Brain microvascular endothelial cell (primary cell): ENCODE data around the gene CERS2.

Experiments used
- DNase-seq: peaks from one replicate; pipeline ENCODE4 v3.0.0-alpha.2; 2020
- H3K27ac ChIP-seq: fragments of 250-450 bp; sonication (Bioruptor Pico); 2 replicates; pipeline ENCODE4 v1.5.1; 2020; ENCODE audit warnings: mild to moderate bottlenecking, moderate library complexity
- H3K27me3 ChIP-seq: fragments of 250-450 bp; sonication (Bioruptor Pico); replicated peaks from 2 replicates; pipeline ENCODE4 v1.5.1; 2020; ENCODE audit warnings: mild to moderate bottlenecking
- H3K36me3 ChIP-seq: fragments of 250-450 bp; sonication (Bioruptor Pico); replicated peaks from 2 replicates; pipeline ENCODE4 v1.5.1; 2020; ENCODE audit warnings: mild to moderate bottlenecking
- H3K4me3 ChIP-seq: 2 replicates; pipeline ENCODE4 v1.5.1; 2011; ENCODE audit warnings: low read depth, mild to moderate bottlenecking, control low read depth, low read length, moderate library complexity
- in situ Hi-C: cut with HindIII; loops from 2 replicates; pipeline ENCODE4 v1.10.0; 2017; ENCODE audit warnings: low sequenced_read_pairs, low pct_ligation_motif_present
- TF ChIP-seq, protein P1 (sequence below): IDR thresholded peaks from 2 replicates; pipeline ENCODE4 v1.5.1; 2011; ENCODE audit warnings: low read depth, mild to moderate bottlenecking, moderate library complexity, low read length, control low read depth, inconsistent platforms; ENCODE audit errors: missing control alignments

Gene CERS2

DNA sequence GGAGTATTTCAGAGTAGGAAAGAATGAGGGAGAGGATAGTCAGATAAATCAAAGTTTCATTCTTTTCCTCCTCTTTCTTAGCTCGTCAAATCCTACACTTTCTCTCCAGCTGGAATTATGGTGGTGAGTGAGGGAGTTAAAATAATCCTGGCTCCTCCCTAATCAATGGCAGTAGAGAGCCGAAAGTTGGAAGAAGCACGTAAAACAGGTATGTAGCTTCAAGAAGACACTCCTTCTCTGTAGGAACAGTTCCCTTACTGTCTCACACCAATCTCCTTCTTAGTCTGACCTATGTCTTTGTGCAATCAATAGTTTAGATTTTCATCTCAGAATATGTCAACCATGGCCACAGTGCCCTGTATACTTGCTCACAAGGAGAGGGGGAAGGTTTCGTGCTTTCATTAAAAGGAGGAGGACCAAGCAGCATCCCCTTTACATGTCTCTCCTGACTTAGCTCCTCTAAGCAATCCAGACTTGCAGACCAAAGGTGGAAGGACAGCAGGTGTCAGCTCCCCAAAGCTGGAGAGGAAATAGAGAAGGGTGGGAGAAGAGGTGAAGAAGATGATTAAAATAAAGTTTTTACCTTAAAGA, 31.2 kb upstream of the CERS2 start:
- no peak for DNase-seq
- Histone ChIP-seq H3K4me3 (peak overlapping the region; percentile 59), H3K27ac (no peak overlapping the region), H3K36me3 (no peaks in the 10 kb centered on the region), H3K27me3 (no peaks in the 10 kb centered on the region)
- in situ Hi-C loops = no loop called here
- TF ChIP-seq, protein P1, sequence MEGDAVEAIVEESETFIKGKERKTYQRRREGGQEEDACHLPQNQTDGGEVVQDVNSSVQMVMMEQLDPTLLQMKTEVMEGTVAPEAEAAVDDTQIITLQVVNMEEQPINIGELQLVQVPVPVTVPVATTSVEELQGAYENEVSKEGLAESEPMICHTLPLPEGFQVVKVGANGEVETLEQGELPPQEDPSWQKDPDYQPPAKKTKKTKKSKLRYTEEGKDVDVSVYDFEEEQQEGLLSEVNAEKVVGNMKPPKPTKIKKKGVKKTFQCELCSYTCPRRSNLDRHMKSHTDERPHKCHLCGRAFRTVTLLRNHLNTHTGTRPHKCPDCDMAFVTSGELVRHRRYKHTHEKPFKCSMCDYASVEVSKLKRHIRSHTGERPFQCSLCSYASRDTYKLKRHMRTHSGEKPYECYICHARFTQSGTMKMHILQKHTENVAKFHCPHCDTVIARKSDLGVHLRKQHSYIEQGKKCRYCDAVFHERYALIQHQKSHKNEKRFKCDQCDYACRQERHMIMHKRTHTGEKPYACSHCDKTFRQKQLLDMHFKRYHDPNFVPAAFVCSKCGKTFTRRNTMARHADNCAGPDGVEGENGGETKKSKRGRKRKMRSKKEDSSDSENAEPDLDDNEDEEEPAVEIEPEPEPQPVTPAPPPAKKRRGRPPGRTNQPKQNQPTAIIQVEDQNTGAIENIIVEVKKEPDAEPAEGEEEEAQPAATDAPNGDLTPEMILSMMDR = no peak

DNA sequence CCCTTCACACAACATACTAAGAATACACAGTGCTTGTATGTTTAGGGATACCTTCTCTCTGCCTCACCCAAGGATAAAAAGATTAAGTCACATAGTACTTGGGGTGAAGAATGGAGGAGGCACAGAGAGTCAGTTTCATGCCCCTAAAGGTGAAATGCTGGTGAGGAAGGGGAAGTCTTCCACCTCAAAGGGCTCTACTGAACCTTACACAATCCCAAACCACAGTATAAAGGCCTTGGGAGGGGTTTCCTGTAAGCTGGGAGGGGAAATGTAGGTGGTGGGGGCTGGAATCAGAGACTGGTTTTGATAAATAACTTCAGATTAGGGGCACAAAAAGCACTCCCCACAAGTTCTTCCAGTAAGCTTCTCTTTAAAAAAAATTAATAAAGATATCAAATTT, 28.5 kb upstream of the CERS2 start:
- no peak for DNase-seq
- H3K36me3 ChIP-seq = no peaks in the 10 kb centered on the region
- H3K27ac ChIP-seq = no peak overlapping the region
- no peak overlapping the region for H3K4me3 ChIP-seq
- H3K27me3 ChIP-seq = no peaks in the 10 kb centered on the region
- in situ Hi-C loops = no loop called here
- TF ChIP-seq, protein P1 = no peak

DNA sequence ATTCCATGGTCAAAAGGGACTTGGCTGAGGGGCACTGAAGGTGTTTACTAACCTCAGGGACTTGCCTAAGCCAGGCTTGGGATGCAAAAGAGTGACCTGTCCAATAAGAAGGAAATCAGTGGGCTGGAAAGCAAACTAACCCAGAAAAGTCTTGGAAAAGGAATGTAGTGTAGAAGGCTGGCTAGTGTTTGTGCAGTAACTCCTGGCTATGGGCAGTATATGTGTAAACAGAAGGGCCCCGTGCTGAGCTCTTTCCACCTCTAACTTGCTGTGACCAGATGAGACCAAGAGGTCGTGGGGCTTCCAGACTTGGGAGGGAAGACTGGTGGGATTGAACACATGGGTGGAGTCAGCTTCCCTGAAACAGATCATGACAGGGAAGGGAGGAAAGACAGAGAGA, 28.0 kb upstream of the CERS2 start:
- H3K27me3 ChIP-seq = no peaks in the 10 kb centered on the region
- DNase-seq = no peak
- H3K27ac ChIP-seq = no peak overlapping the region
- H3K4me3 ChIP-seq = no peak overlapping the region
- peaks cover 3% of the 10 kb centered on the region for H3K36me3 ChIP-seq
- TF ChIP-seq, protein P1 = no peak
- in situ Hi-C loops = no loop called here

DNA sequence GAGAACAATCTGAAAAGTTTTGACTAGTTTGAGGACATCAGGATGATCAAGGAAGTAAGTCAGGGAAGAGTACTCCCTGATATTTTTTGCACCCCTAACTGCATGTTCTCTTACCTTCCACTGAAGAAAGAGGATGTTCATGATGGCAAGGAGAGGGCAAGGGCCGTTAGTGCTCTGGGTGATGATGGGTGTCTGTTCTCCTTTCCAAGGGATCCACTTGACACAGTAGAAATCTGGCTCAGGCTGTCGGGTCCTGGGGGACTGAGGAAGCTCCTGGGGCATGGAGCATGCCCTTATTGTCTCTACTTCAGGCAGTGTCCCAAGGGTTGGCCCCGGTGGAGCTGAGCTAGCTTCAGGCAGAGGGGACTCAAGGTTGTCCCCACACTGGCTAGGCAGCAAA, 27.4 kb upstream of the CERS2 start:
- Histone ChIP-seq H3K4me3 (no peak overlapping the region), H3K36me3 (peaks cover 3% of the 10 kb centered on the region), H3K27ac (no peak overlapping the region), H3K27me3 (no peaks in the 10 kb centered on the region)
- DNase-seq = no peak
- TF ChIP-seq, protein P1 = no peak
- in situ Hi-C loops = no loop called here

DNA sequence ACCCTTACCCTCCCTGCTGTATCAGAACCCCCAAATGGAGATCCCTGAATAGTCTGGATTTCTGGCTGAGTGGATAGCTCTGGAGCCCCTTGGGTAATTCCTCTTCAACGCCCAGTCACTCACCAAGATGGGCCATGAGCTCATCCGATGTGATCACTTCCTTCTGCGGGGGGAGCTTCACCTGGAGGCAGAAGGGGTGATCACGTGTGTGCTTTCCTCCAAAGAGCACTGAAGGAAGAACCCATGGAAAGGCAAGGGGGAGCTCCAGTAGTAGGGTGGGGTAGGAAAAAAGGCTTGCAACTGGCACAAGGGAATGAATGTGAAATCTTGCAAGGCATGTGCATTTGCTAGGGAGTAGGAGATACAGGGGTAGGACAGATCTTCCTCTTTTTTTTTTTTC, 27.0 kb upstream of the CERS2 start:
- H3K27ac ChIP-seq = no peak overlapping the region
- H3K27me3 ChIP-seq = no peaks in the 10 kb centered on the region
- no peak for DNase-seq
- peaks cover 3% of the 10 kb centered on the region for H3K36me3 ChIP-seq
- in situ Hi-C loops = no loop called here
- no peak overlapping the region for H3K4me3 ChIP-seq
- TF ChIP-seq, protein P1 = no peak

DNA sequence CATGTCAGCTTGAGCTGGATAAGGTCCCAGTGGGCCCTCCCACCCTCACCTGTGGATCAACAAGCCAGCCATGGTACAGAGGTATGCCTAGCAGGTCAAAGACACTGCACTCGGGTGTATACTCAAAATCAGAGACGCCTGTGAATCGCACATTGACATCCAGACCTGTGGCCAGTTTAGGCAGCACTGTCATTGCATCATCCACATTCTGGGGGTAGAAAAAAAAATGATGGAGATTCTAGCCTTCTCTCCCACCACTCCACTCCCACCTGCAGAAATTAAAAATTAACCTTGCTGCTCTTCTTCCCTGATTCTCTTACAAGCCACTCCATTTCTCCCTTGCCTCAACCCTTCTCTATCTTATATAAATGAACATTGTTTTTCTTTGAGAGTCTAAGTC, 25.8 kb upstream of the CERS2 start:
- no peak overlapping the region for H3K4me3 ChIP-seq
- TF ChIP-seq, protein P1 = no peak
- H3K27ac ChIP-seq = no peak overlapping the region
- no peaks in the 10 kb centered on the region for H3K27me3 ChIP-seq
- in situ Hi-C loops = no loop called here
- no peak for DNase-seq
- peaks cover 3% of the 10 kb centered on the region for H3K36me3 ChIP-seq
